H1 (cell line): Measurements from ENCODE around the gene TEX30. TPM values are rescaled to one million over a fixed set of nuclear protein-coding genes. Genes with fewer than 3 reads are reported as not detected.

Experiments
- CTCF ChIP-seq, 3 experiments: IDR thresholded peaks; 1 replicate in 2 of 3; 2 replicates in 1 of 3; pipeline versions ENCODE4 v1.5.1 to v1.6.1; 2011; ENCODE audit warnings: low read length in 3 of 3, mild to moderate bottlenecking in 3 of 3, inconsistent platforms in 2 of 3, low read depth in 1 of 3, moderate library complexity in 1 of 3; ENCODE audit not compliant: insufficient read depth in 1 of 3; ENCODE audit errors: control extremely low read depth in 1 of 3
- KDM1A ChIP-seq: fragments of 200-600, 300-600 bp; sonication (generic); IDR thresholded peaks from 2 replicates; pipeline ENCODE4 v1.7.1; 2016; ENCODE audit warnings: mild to moderate bottlenecking, low read length, borderline replicate concordance
- KDM5A ChIP-seq: fragments of 200-600 bp; IDR thresholded peaks from 2 replicates; pipeline ENCODE4 v1.7.1; 2012; ENCODE audit warnings: mild to moderate bottlenecking, low read length, inconsistent platforms, mixed read lengths
- POU5F1 ChIP-seq: IDR thresholded peaks from 2 replicates; pipeline ENCODE4 v1.6.1; 2011; ENCODE audit warnings: low read depth, mild to moderate bottlenecking, low read length, moderate library complexity
- SIX5 ChIP-seq: IDR thresholded peaks from 2 replicates; pipeline ENCODE4 v1.6.1; 2011; ENCODE audit warnings: mild to moderate bottlenecking, low read depth, low read length
- polyA plus RNA-seq, 7 experiments: library from polyadenylated mRNA; depleted of rRNA in 3 of 7; stranded (reverse) in 5 of 7; unstranded in 2 of 7; fragments of >200 nt in 5 of 7; fragments of 200-250 nt in 2 of 7; gene quantifications; 1 replicate in 5 of 7; 2 replicates in 1 of 7; 4 replicates in 1 of 7; pipeline versions ENCODE4 v1.2.1 to v1.2.3, GENCODE V29; 2011 to 2013; ENCODE audit warnings: missing spikeins in 2 of 7, mixed read lengths in 2 of 7
- total RNA-seq: library from RNA; stranded (reverse); fragmentation: NEBNext Ultra II Directional; extraction: Animal tissue kit (Norgen Biotek cat#: 25700); gene quantifications from 2 replicates; pipeline ENCODE4 v1.2.1, GENCODE V29; 2021

The TEX30 gene
- total and polyA plus RNA-seq, 2 of the 8 experiments (the other 6 are each of a cell fraction or from before 2014, with no cell fraction given) = 6.5 to 10.3 TPM

GRCh38 chr13:102726430-102726829 lies 47.2 kb downstream of the TEX30 start (continued):
- no peak for TF ChIP-seq CTCF (IDR thresholded peaks at IDR 0.05; ENCODE audit: control extremely low read depth in 1 of 3, insufficient read depth in 1 of 3, low read depth in 1 of 3, low read length in 3 of 3)
- no peak for TF ChIP-seq POU5F1
- TF ChIP-seq KDM1A = no peak
- TF ChIP-seq SIX5 = no peak
- TF ChIP-seq KDM5A = no peak
